AG09319 (cell line): ENCODE results near the gene MAP2K3.

Source experiments
- DNase-seq: peaks from one replicate; pipeline ENCODE4 v3.0.0-alpha.2; 2010; ENCODE audit warnings: low read depth; ENCODE audit errors: extremely low read depth
- CTCF ChIP-seq: IDR thresholded peaks from 2 replicates; pipeline ENCODE4 v1.5.1; 2011; ENCODE audit warnings: low read depth, mild to moderate bottlenecking, inconsistent platforms, low read length, moderate library complexity

Gene MAP2K3

GRCh38 chr17:21253646-21254441 is 30.7 kb upstream of the MAP2K3 start:
- no peak for TF ChIP-seq CTCF
- no peak for DNase-seq

- no peak for TF ChIP-seq CTCF
- no peak for DNase-seq
Observed at GRCh38 chr17:21258593-21258992, 25.9 kb upstream of the MAP2K3 start.

GRCh38 chr17:21262259-21262993 is 22.1 kb upstream of the MAP2K3 start:
- TF ChIP-seq CTCF = no peak
- no peak for DNase-seq

GRCh38 chr17:21263376-21263775 is 21.1 kb upstream of the MAP2K3 start:
- TF ChIP-seq CTCF = no peak
- no peak for DNase-seq

- no peak for DNase-seq
- no peak for TF ChIP-seq CTCF
Observed at GRCh38 chr17:21268596-21269188, 15.8 kb upstream of the MAP2K3 start.

GRCh38 chr17:21269394-21269793 is 15.1 kb upstream of the MAP2K3 start:
- no peak for TF ChIP-seq CTCF
- DNase-seq = no peak
